Measurements from ENCODE around the gene PSD. TPM values are rescaled to one million over a fixed set of nuclear protein-coding genes. Genes with fewer than 3 reads are reported as not detected.
A peak's percentile ranks its signal among the peaks of the same experiment; 100 is the strongest.

Gene PSD
- total and polyA plus RNA-seq, 10 of the 15 experiments (the other 5 are each of a cell fraction or from before 2014, with no cell fraction given) = 0.11 to 2.0 (median 0.49) TPM; not detected in 2

DNA sequence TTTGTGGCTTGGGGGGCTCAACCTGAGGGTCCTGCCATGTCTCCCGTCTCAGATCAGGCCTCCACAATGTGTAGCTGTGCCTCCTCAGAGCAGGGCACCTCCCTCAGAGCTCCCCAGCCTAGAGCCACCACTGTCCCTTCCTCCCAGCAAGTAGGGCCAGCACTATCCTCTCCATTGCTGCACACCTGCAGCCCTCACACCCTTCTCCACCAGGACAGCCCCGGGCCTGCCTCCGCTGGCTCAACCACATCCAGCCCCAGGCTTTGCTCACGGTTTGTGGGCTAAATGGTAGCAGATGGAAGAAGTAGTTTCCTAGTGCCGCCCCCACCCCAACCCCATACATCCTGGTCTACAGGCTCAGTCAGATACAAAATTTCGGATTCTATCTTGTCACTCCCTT is 13.0 kb downstream of the PSD start:
- CTCF ChIA-PET = interaction anchor here (0.6 to 12.1 kb wide), 6 partner anchors 11 to 236 kb away, joined by 3 to 69 read pairs (median 5); partner anchors contain the start of gene FBXL15
- POLR2A ChIA-PET = interaction anchor here (1.5 kb wide), 1 partner anchor 10 kb away, joined by 6 read pairs; the partner anchor contains the start of gene NFKB2
- FAIRE-seq (no peak), ATAC-seq (peak; percentile 9), DNase-seq (ENCODE audit: low read depth, low spot score) (no peak)
- in situ Hi-C loops (cut with MboI) (loop anchor here (5.0 kb wide), 1 partner anchor 178 kb away; the partner anchor contains the start of gene ELOVL3), intact Hi-C loops (cut with micrococcal nuclease; ENCODE audit: unreplicated experiment) (no loop called here)
- SMC1A ChIA-PET (ENCODE audit: uncharacterized antibody, unreplicated experiment) = interaction anchor here (1.6 kb wide), 1 partner anchor 11 kb away, joined by 5 read pairs; no protein-coding TSS in a partner anchor
- H3K9ac ChIP-seq (ENCODE audit: control insufficient read depth, insufficient read depth, low read length) = no peak overlapping the region
- TF ChIP-seq HCFC1 (IDR thresholded peaks at IDR 0.05; ENCODE audit: low read length) = no peak
- no peak for TF ChIP-seq E2F8 (IDR thresholded peaks at IDR 0.05; ENCODE audit: low read depth, partially characterized antibody)
- peak; percentile 75 for TF ChIP-seq POLR2AphosphoS5 (IDR thresholded peaks at IDR 0.05; ENCODE audit: low read length)
- no peak for TF ChIP-seq SMC3 (IDR thresholded peaks at IDR 0.05; ENCODE audit: borderline replicate concordance, low read length)
- TF ChIP-seq SREBF1 (IDR thresholded peaks at IDR 0.05; ENCODE audit: low read length) = no peak
- no peak for TF ChIP-seq SMARCA5 (IDR thresholded peaks at IDR 0.05)
- TF ChIP-seq BCL11A (IDR thresholded peaks at IDR 0.05; ENCODE audit: low read depth, low read length) = 0 out of 2 replicates have a peak, but pooled peaks have one; percentile 2
- no peak for TF ChIP-seq NFYA (IDR thresholded peaks at IDR 0.05; ENCODE audit: borderline replicate concordance, low read depth, low read length)
- TF ChIP-seq CEBPB (IDR thresholded peaks at IDR 0.05; ENCODE audit: borderline replicate concordance in 1 of 2, low read depth in 2 of 2, low read length in 2 of 2) = no peak
- TF ChIP-seq, protein P1, sequence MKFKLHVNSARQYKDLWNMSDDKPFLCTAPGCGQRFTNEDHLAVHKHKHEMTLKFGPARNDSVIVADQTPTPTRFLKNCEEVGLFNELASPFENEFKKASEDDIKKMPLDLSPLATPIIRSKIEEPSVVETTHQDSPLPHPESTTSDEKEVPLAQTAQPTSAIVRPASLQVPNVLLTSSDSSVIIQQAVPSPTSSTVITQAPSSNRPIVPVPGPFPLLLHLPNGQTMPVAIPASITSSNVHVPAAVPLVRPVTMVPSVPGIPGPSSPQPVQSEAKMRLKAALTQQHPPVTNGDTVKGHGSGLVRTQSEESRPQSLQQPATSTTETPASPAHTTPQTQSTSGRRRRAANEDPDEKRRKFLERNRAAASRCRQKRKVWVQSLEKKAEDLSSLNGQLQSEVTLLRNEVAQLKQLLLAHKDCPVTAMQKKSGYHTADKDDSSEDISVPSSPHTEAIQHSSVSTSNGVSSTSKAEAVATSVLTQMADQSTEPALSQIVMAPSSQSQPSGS (IDR thresholded peaks at IDR 0.05; ENCODE audit: low read length) = 0 out of 2 replicates have a peak, but pooled peaks have one; percentile 17
- no peak for TF ChIP-seq CBFB (IDR thresholded peaks at IDR 0.05; ENCODE audit: low read depth)
- TF ChIP-seq POLR2A (IDR thresholded peaks at IDR 0.05; ENCODE audit: low read depth, low read length) = peak; percentile 63
- no peak for TF ChIP-seq MYC (IDR thresholded peaks at IDR 0.05; ENCODE audit: insufficient read depth, insufficient read length, insufficient replicate concordance, low read length, severe bottlenecking)
- no peak for TF ChIP-seq ESRRA (IDR thresholded peaks at IDR 0.05; ENCODE audit: low read length)
- TF ChIP-seq SPI1 (IDR thresholded peaks at IDR 0.05; ENCODE audit: borderline replicate concordance, insufficient read depth, low read depth, low read length) = no peak
- TF ChIP-seq YY1 (IDR thresholded peaks at IDR 0.05; ENCODE audit: low read depth, low read length) = no peak
- peak; percentile 43; the same call in 1 of the 2 replicates for TF ChIP-seq ZBED1 (IDR thresholded peaks at IDR 0.05; ENCODE audit: borderline replicate concordance)
- no peak for TF ChIP-seq MEF2B (IDR thresholded peaks at IDR 0.05; ENCODE audit: partially characterized antibody, poor library complexity, severe bottlenecking)
- no peak for TF ChIP-seq FOXM1 (IDR thresholded peaks at IDR 0.05; ENCODE audit: low read depth, low read length)
- no peaks in the 10 kb centered on the region for H3K79me2 ChIP-seq (ENCODE audit: control insufficient read depth, insufficient read depth, low read length)
- peaks cover 8 to 14% of the 10 kb centered on the region in 2 experiments; a peak in 3 of 4 replicates for H3K27me3 ChIP-seq (replicated peaks in 1 of 2; ENCODE audit: control insufficient read depth in 2 of 2, insufficient read depth in 2 of 2, low read length in 1 of 2)
- peaks cover 11 to 17% of the 10 kb centered on the region in 2 experiments; a peak in 3 of 4 replicates for H3K36me3 ChIP-seq (ENCODE audit: control insufficient read depth in 2 of 2, insufficient read depth in 2 of 2, low read length in 1 of 2)
- BruUV-seq (replicated peaks) = no TSS peak
- RAD21 ChIA-PET (ENCODE audit: unreplicated experiment) = interaction anchor here (0.8 kb wide), 1 partner anchor 74 kb away, joined by 3 read pairs; no protein-coding TSS in a partner anchor
- H3K4me2 ChIP-seq (ENCODE audit: control insufficient read depth, insufficient read depth) = no peak overlapping the region
- 41% methylated on average over 6 of the region's 6 CpGs for WGBS (ENCODE audit: insufficient coverage, insufficient replicate concordance, low lambda C conversion rate, missing lambda C conversion rate)
- no peak overlapping the region for H2AFZ ChIP-seq (ENCODE audit: control insufficient read depth, low read depth, low read length)
- no peak overlapping the region for H3K4me3 ChIP-seq
- peaks cover 4% of the 10 kb centered on the region; the same call in 1 of the 2 replicates for H4K20me1 ChIP-seq (ENCODE audit: control insufficient read depth, insufficient read depth)
- no peak overlapping the region for H3K27ac ChIP-seq (ENCODE audit: control insufficient read depth, insufficient read depth)
- no peaks in the 10 kb centered on the region for H3K9me3 ChIP-seq (replicated peaks; ENCODE audit: control insufficient read depth, insufficient read depth, low read length)
- no peaks in the 10 kb centered on the region for H3K4me1 ChIP-seq (ENCODE audit: control insufficient read depth, insufficient read depth, low read length)

All from GM12878 (cell line).